Measurements from ENCODE around the gene LAMC1.
"Not testable (repeated sequence)": the region's sequence is repeated elsewhere in the genome, so short reads cannot be mapped to it uniquely, and the experiment has no call there.

Gene LAMC1

GRCh38 chr1:183144752-183145151, 121.5 kb downstream of the LAMC1 start:
- no peak for DNase-seq (ENCODE audit: low read depth in 2 of 3, low spot score in 1 of 3)

DNA sequence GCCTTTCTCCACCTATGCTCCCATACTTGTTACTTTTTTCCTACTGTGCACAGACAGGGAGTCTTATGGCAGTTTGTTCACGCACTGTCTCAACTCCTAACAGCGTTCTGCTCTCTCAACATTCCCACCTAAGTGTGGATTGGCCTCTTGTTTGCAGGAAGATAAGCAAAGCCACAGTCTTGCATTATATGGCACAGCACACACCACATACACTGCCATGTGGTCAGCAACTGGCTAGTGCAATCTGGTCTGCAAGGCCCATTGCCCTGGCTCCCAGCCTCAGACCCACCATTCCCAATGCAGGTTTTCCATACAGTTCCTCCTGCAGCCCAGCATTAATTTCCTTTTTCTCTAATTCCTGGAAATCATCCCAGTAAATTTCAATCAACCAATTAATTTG, 124.5 kb downstream of the LAMC1 start:
- no peak for DNase-seq (ENCODE audit: low read depth in 2 of 3, low spot score in 1 of 3)

DNA sequence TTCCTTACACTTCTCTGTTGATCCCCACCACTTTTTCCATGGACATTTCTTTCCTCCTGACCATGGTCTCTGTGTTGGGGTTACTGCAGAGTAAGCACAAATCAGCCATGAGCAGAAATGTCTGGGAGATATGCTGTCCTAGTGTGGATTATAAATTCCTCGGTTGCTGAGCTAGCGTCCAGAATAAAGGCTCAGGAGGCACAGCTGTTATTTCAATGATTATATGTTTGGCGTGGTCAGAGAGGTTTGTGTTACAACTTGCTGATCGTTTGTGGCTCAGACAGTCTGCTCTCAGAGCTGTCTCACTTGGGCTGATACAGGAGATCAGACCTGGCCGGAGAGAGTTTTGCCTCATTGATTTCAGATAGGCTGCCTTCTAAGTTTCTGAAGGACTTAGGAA, 125.4 kb downstream of the LAMC1 start:
- DNase-seq (ENCODE audit: low read depth in 2 of 3, low spot score in 1 of 3): no peak

DNA sequence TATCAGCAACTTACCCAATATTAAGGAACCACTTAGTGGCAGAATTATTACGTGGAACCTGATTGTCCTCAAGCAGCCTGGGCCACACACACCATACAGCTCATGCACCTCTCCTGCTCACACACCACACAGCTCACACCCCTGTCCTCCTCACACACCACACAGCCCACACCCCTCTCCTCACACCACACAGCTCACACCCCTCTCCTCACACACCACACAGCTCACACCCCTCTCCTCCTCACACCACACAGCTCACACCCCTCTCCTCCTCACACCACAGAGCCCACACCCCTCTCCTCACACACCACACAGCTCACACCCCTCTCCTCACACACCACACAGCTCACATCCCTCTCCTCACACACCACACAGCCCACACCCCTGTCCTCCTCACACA, 126.1 kb downstream of the LAMC1 start:
- DNase-seq (ENCODE audit: low read depth in 2 of 3, low spot score in 1 of 3): no peak

GRCh38 chr1:183150032-183150431, 126.8 kb downstream of the LAMC1 start:
- not testable (repeated sequence) for DNase-seq (ENCODE audit: low read depth in 2 of 3, low spot score in 1 of 3)

DNA sequence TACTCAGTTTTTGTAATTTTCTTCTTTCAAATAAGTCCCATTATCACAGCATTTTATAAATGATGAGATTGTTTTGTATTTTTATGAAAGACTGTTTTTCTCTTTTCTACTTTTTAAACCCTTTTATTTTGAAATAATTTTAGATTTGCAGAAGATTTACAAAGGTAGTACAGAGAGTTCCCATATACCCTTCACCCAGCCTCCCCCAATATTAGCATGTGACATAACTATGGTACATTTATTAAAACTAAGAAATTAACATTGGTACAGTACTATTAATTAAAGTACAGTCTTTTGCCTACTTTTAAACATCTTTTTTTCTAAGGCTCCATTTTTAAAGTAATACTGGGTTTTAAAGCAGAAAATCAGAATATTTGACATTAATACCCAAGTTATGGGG, 127.2 kb downstream of the LAMC1 start:
- no peak for DNase-seq (ENCODE audit: low read depth in 2 of 3, low spot score in 1 of 3)

DNA sequence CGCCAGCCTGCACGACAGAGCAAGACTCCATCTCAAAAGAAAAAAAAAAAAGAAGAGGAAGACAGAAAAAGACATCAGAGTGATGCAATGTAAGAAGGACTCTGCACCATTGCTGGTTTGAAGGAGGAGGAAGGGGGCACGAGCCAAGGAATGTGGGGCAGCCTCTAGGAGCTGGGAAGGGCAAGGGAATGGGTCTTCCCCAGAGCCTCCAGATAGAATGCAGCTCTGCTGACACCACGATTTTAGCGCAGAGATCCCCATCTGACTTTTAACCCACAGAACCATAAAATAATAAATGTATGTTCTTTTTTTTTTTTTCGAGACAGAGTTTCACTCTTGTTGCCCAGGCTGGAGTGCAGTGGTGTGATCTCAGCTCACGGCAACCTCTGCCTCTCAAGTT, 129.0 kb downstream of the LAMC1 start:
- DNase-seq (ENCODE audit: low read depth in 2 of 3, low spot score in 1 of 3): no peak

DNA sequence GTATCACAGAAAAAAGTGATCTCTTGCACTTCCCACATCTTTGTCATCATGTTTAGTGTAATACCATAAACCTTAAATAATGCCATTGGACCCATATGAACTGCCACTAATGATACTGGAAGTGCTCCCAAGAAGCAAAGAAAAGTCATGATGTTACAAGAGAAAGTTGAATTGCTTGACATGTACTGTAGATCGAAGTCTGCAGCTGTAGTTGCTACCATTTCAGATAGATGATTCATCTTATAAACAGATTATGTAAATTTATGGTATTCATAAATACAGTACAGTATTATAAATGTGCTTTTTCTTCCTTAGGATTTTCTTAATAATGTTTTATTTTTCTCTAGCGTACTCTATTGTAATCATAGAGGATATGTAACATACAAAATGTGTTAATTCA, 132.7 kb downstream of the LAMC1 start:
- no peak for DNase-seq (ENCODE audit: low read depth in 2 of 3, low spot score in 1 of 3)

- DNase-seq (ENCODE audit: low read depth in 2 of 3, low spot score in 1 of 3): no peak
These were observed 136.7 kb downstream of the LAMC1 start for GRCh38 chr1:183159960-183160359.

DNA sequence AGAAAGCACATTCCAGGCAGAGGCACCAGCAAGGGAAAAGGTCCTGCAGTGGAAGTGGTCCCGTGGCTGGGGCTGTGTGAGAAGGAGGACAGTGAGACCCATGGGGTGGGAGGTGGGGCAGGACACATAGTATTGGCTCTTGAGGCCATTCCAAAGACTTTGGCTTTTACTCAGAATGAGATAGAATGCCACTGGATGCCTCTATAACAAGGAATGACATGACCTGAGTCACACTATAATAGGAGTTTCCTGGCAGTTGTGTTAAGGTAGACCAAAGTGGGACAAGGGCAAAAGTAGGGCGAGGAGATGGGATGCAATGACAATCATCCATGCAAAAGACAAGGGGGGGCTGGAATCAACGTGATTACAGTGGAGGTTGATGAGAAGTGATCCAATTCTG, 138.2 kb downstream of the LAMC1 start:
- DNase-seq (ENCODE audit: low read depth in 2 of 3, low spot score in 1 of 3): no peak

DNA sequence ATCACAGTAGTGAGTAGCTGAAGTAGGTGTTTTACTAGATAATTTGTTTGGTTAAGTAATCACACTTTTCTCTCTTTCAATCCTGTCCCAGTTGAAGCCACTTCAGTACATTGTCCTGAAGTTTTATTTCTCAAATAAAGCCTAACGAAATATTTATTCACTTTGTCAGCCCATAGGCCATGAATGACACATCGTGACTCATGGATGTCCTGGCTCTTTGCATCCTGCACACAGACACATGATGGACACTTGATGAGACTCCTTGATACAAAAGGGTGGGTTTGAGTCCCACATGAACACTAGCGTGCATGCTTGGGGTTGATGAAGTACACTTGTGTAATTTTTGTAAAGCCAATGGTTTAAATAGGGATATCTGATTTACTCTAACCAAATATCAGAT, 140.1 kb downstream of the LAMC1 start:
- DNase-seq (ENCODE audit: low read depth in 2 of 3, low spot score in 1 of 3): no peak

GRCh38 chr1:183164340-183164739, 141.1 kb downstream of the LAMC1 start:
- DNase-seq (ENCODE audit: low read depth in 2 of 3, low spot score in 1 of 3): no peak

DNA sequence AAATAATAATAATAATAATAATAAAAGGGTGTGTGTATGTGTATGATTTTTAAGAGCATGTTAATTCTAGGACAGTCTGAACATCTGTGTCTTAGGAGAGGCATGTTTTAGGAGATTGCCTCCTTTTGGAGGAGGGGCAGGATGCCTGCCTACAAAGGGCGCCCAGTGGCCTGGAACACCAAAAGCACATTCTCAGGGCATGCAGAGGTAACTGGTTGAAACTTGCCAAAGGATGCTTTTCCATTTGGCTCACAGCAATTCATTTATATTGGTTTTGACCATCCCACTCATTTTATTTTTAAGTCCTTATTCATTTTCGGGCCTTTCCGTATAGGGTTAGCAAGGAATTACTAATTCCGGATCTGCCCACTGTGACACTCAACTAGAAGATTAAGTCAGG, 141.7 kb downstream of the LAMC1 start:
- DNase-seq (ENCODE audit: low read depth in 2 of 3, low spot score in 1 of 3): no peak

DNA sequence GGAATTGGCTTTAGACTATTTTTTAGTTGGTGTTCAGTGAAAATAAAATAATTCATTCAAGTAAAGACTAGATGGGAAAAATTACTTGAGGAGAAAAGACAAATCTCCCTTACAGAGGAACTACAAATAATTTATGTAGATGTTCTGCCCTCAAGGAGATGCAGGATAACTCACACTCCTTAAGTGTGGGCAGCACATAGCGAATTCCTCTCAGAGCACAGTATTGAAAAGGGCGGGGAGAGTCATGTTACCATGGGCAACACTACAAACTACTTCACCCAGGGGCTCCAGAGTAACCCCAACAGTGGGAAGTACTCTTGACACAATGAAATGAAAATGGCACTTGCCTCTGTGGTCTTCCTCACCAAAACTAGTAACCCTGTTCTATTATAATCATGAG, 142.2 kb downstream of the LAMC1 start:
- no peak for DNase-seq (ENCODE audit: low read depth in 2 of 3, low spot score in 1 of 3)

GRCh38 chr1:183166454-183166853, 143.2 kb downstream of the LAMC1 start:
- no peak for DNase-seq (ENCODE audit: low read depth in 2 of 3, low spot score in 1 of 3)

DNA sequence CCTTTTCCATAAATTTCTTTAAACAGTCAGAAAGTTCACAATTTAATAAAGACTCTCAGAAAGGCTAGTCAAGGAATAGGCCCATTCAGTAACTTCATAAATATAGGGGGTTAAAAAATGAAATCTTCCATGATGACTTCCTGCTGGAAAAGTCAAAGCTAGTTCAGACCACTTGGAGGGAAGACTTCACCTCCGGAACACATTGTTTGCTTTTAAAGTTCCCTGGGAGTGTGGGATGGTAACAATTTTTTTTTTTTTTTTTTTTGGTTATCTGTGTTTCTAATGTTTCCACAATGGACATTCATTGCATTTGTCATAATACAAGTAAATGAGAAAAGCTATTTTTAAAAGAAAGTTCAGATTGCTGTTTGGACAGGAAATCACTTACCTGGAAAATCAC, 144.5 kb downstream of the LAMC1 start:
- DNase-seq (ENCODE audit: low read depth in 2 of 3, low spot score in 1 of 3): no peak

DNA sequence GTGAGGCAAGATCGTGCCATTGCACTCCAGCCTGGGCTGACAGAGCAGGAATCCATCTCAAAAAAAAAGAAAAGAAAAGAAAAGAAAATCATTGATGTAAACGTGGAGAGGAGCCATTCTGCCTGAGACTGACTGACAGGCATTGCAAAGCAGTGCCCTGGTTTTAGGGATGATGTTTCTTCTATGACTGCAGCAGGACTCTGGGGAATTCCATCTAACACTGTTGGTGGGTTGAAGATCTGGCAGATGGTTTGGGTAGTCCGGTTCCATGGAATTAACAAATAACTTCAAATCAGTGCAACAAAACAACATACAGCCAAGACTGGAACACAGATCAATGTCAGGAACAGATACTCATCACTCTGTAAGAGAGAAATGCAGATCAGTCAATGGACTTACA, 145.1 kb downstream of the LAMC1 start:
- no peak for DNase-seq (ENCODE audit: low read depth in 2 of 3, low spot score in 1 of 3)

DNA sequence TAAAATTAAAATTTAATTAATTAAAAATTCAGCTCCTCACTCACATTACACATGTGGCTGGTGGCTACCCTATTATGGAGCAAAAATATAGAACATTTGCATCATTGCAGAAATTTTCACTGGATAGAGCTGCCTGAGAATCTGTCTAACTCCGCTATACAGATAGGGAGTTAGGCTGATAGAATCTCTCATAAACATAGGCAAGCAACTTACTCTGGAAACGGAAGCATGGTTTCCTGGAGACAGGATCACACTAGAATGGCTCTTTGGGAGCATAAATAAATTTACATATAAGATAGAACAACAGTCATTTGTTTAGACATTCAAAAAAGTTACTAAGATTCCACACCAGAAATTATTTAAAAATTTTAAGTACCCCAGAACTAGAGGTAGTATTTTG, 150.6 kb downstream of the LAMC1 start:
- DNase-seq (ENCODE audit: low read depth in 2 of 3, low spot score in 1 of 3): no peak

- DNase-seq (ENCODE audit: low read depth in 2 of 3, low spot score in 1 of 3): no peak
These were observed 152.4 kb downstream of the LAMC1 start for GRCh38 chr1:183175631-183176030.

DNA sequence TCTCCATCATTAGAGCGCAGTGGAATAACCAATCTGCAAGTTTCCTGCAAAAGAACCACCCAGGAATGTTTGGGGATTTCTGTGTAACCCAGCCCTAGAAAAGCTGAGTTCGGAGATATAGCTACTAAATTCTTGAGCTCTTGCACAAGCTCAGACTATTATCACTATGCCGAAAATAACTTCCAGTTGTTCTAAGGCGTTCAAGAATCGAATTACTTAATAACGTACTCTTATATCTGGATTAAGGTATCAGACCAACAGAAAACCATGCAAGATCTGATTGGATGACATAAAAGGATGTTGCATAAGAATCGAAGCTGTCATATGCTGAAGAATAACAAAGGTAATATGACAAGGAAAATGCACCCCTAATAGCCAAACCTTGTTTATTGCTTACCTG, 155.3 kb downstream of the LAMC1 start:
- no peak for DNase-seq (ENCODE audit: low read depth in 2 of 3, low spot score in 1 of 3)

GRCh38 chr1:183179033-183179432, 155.8 kb downstream of the LAMC1 start:
- no peak for DNase-seq (ENCODE audit: low read depth in 2 of 3, low spot score in 1 of 3)

DNA sequence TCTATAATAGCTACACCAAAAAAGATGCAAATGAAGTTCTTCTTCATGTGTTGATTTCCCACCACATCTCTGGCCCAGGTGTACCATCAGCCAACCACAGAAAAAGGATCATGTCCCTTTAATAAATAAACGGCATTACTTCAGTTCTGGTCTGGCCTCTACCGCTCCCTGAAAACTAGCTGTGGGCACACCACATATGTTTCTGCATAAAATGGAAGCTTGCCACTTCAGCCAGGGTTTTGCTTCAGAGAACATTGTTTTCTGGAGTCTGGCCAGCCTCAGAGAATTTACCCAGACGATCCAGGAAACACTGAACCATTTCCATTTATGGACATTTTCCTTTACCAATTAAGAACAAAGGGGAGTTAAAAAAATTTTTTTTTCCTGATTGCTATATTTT, 157.0 kb downstream of the LAMC1 start:
- DNase-seq (ENCODE audit: low read depth in 2 of 3, low spot score in 1 of 3): no peak

GRCh38 chr1:183180634-183181056, 157.4 kb downstream of the LAMC1 start:
- no peak for DNase-seq (ENCODE audit: low read depth in 2 of 3, low spot score in 1 of 3)

DNA sequence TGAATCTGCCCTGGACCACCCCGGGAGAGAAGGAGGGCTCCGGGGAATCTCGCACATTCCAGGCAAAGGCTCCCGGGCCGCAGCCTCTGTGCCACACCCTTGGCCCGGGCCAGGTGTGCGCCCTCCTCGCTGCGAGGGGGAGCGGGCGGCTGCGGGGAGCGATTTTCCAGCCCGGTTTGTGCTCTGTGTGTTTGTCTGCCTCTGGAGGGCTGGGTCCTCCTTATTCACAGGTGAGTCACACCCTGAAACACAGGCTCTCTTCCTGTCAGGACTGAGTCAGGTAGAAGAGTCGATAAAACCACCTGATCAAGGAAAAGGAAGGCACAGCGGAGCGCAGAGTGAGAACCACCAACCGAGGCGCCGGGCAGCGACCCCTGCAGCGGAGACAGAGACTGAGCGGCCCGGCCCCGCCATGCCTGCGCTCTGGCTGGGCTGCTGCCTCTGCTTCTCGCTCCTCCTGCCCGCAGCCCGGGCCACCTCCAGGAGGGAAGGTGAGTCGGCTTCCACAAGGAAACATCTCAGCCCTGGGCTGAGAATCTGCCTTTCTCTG, 162.8 kb downstream of the LAMC1 start, which contains the start of gene LAMC2:
TSS of gene LAMC2 (plus strand) at position 324 of the 550 bp plus-strand sequence. CDS start at position 413, 89 bp downstream.
- DNase-seq (ENCODE audit: low read depth in 2 of 3, low spot score in 1 of 3): peak in 1 of 3 donors; percentile 8
